Kidney tubule cell (primary cell): ENCODE data around the gene ERVV-1.
A peak's percentile ranks its signal among the peaks of the same experiment; 100 is the strongest.
"Not testable (repeated sequence)": the region's sequence is repeated elsewhere in the genome, so short reads cannot be mapped to it uniquely, and the experiment has no call there.

ENCODE experiments used
- DNase-seq: peaks from one replicate; pipeline ENCODE4 v3.0.0-alpha.2; 2018; ENCODE audit warnings: low spot score

ERVV-1 gene

GRCh38 chr19:53013621-53014020 lies at the start of gene ERVV-1:
Gene ERVV-1, plus strand, starts transcription at chr19:53013921. Its CDS starts 170 bp downstream, at chr19:53014091.
- DNase-seq: no peak

GRCh38 chr19:52967772-52968171 lies 45.9 kb upstream of the ERVV-1 start:
- DNase-seq: no peak

GRCh38 chr19:52981329-52981728 lies 32.4 kb upstream of the ERVV-1 start:
- no peak for DNase-seq

GRCh38 chr19:52983167-52983566 lies 30.6 kb upstream of the ERVV-1 start:
- not testable (repeated sequence) for DNase-seq

- DNase-seq: no peak
Measured at GRCh38 chr19:52987221-52987620, 26.5 kb upstream of the ERVV-1 start.

GRCh38 chr19:52988506-52988905 lies 25.2 kb upstream of the ERVV-1 start:
- no peak for DNase-seq

- DNase-seq: no peak
Measured at GRCh38 chr19:52990759-52991418, 22.8 kb upstream of the ERVV-1 start.

GRCh38 chr19:52991484-52991883 lies 22.2 kb upstream of the ERVV-1 start:
- DNase-seq: peak; percentile 86

- DNase-seq: peak; percentile 15
Measured at GRCh38 chr19:52992109-52993004, 21.4 kb upstream of the ERVV-1 start.

- peak; percentile 69 for DNase-seq
Measured at GRCh38 chr19:52993342-52994178, 20.2 kb upstream of the ERVV-1 start.

- DNase-seq: no peak
Measured at GRCh38 chr19:52995711-52996110, 18.0 kb upstream of the ERVV-1 start.

GRCh38 chr19:52997975-52998374 lies 15.7 kb upstream of the ERVV-1 start:
- DNase-seq: no peak

- no peak for DNase-seq
Measured at GRCh38 chr19:53002479-53002878, 11.2 kb upstream of the ERVV-1 start.

GRCh38 chr19:53004242-53004641 lies 9.5 kb upstream of the ERVV-1 start:
- peak; percentile 54 for DNase-seq

GRCh38 chr19:53007200-53007599 lies 6.5 kb upstream of the ERVV-1 start:
- DNase-seq: no peak

- no peak for DNase-seq
Measured at GRCh38 chr19:53007606-53008005, 6.1 kb upstream of the ERVV-1 start.

GRCh38 chr19:53008061-53008778 lies 5.5 kb upstream of the ERVV-1 start:
- DNase-seq: no peak

- no peak for DNase-seq
Measured at GRCh38 chr19:53010494-53010893, 3.2 kb upstream of the ERVV-1 start.

- no peak for DNase-seq
Measured at GRCh38 chr19:53012006-53012405, 1.7 kb upstream of the ERVV-1 start.

- no peak for DNase-seq
Measured at GRCh38 chr19:53015159-53015558, 1.4 kb downstream of the ERVV-1 start.

- no peak for DNase-seq
Measured at GRCh38 chr19:53015730-53016129, 2.0 kb downstream of the ERVV-1 start.

- DNase-seq: no peak
Measured at GRCh38 chr19:53019684-53020083, 6.0 kb downstream of the ERVV-1 start.
